GM21576 (cell line): Measurements from ENCODE around the gene FASN.
"Not testable (repeated sequence)": the region's sequence is repeated elsewhere in the genome, so short reads cannot be mapped to it uniquely, and the experiment has no call there.

Source experiments
- ATAC-seq: cut with Tn5 transposase; IDR thresholded peaks from one replicate; pipeline ENCODE4 v1.9.1; 2021; ENCODE audit warnings: mild to moderate bottlenecking, moderate library complexity; ENCODE audit not compliant: unreplicated experiment

Gene FASN

DNA sequence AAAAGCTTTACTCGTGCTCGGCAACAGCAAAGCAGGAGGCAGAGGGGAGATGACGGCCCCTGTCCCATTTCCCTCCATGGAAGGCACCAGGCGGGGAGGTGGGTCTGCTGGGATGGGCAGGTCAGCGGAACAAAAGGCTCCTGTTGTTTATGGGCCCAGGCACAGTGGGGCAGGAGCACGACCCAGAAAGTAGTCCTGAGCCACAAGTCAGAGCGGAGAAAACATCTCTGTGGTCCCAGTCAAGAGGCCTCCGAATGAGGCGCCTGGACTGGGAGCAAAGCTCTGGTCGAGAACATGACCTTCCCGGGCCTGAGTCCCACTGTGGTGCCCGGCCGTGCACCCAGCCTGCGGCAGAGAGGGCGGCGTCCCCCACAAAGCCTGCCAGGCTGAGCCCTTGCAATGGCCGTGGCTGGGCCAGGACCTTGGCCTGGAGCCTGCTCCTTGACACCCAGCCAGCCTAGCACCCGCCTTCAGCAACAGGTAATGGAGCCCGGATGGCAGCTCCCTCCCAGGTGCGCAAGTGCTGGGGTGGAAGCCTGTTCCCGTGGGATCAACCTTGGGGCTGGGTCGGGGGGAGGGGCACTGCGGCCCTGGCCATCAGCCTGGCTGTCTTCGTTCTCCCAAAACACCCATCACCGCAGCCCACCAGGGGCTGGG, 50.0 kb downstream of the FASN start:
- no peak for ATAC-seq

DNA sequence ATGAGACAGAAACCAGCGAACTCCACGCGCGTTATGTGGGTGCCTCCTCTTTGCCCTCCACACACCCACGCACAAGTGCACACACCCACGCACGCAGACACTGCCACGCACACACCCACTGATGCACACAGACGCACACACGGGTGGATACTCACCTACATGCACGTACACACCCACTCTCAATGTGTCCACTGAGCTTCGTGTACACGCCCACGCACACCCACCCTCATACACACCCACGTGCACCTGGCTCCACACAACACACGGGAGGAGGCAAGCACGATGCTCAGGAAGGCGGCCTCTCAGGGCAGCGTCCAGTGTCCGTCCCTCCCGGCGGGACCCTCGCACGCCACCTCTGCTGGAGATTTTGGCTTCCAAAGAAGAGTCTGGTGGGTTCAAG, 50.7 kb downstream of the FASN start:
- ATAC-seq: no peak

DNA sequence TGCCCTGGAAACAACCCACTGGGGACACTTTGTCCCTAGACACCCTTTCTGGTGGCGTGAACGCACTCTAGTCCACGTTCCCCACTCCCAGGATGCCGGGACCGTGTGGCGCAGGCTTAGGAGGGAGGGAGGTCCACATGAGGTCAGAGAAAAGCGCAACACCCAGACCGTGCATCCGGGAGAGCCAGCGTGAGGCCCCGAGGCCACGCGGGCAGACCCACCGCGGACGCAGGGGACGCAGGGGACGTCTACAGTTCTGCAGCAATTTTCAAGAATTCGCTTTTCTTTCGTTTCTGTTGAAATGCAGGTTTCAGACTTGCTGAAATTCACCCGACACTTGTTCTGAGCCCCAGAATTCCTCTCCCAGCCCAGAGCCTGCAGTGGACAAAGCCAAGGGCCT, 51.1 kb downstream of the FASN start:
- ATAC-seq: no peak

DNA sequence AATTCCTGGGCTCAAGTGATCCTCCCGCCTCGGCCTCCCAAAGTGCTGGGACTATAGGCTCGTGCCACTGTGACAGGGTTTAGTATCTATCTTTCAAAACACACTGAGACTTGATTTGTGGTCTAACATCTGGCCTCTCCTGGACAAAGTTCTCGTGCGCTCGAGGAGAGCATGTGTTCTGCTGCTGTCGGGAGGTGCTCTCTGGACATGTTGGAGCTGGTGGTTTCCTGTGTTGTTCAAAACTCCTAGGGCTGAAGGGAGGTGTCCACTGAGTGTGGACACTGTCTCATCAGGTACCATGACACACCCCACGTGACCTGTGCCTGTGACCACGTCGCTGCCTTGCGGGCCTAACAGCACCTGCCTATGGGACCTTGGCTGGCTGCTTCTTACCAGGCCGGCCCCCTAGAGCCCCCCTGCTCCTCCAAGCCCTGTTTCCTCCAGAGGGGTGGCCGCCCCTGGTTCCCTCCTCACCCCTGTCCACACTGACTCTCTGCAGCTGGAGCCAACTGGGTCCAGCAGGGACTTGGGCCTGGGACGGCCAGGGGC, 52.0 kb downstream of the FASN start:
- ATAC-seq: no peak

DNA sequence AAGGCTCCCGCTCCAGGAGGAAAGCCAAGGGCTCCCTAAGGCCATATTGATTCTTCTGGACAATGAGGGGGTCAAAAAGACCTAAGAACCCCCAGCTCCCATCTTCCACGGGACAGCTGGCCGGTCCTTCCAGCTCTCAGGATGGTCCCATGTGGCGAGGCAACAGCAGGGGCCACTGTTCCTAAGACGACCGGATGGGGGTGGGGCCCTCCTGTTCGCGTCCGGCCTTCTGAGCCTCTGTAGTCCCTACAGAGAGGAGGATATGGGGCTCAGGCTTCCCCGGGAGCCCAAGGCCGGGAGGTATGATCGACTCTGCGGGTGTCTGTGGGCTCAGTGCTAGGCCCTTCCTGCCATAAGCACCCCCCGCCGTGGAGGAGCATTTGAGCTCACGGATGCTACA, 54.5 kb downstream of the FASN start:
- ATAC-seq: no peak

DNA sequence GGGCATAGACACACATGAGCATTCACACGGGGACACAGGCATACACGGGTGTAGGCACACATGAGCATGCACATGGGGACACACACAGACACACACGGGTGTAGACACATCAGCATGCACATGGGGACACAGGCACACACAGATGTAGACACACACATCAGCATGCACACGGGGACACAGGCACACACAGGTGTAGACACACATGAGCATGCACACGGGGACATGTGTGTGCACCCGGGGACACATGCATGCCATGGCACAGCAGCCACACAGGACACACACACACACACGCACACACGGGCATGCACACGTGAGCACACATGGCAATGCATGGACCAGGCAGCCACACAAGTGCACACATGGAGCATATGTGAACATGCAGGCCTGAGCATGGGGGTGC, 55.4 kb downstream of the FASN start:
- no peak for ATAC-seq

DNA sequence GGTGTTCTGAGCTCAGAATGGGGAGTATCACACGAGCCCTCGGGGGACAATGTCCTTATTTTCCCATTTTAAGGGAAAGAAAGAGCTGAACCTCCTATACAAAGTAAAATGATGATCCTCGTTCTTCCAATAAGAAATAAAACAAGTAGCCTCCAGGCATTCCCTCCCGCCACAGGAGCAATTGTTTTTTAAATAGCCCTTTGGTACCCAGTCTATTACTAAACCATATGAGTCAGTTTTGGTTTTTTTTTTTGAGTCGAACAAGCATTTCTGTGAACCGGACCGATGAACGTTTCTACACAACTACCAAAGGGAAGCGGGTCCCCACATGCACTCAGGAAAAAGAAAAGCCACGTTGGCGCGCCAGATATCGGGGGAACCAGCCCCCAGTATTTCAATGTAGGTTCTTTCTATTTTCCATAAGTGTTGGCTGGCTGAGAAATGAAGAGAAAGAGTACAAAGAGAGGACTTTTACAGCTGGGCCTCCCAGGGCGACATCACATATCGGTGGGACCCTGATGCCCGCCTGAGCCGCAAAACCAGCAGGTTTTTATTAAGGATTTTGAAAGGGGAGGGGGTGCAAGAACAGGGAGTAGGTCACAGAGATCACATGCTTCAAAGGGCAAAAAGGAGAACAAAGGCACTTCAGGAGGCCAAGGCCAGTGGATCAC, 56.8 kb downstream of the FASN start:
- ATAC-seq: no peak

DNA sequence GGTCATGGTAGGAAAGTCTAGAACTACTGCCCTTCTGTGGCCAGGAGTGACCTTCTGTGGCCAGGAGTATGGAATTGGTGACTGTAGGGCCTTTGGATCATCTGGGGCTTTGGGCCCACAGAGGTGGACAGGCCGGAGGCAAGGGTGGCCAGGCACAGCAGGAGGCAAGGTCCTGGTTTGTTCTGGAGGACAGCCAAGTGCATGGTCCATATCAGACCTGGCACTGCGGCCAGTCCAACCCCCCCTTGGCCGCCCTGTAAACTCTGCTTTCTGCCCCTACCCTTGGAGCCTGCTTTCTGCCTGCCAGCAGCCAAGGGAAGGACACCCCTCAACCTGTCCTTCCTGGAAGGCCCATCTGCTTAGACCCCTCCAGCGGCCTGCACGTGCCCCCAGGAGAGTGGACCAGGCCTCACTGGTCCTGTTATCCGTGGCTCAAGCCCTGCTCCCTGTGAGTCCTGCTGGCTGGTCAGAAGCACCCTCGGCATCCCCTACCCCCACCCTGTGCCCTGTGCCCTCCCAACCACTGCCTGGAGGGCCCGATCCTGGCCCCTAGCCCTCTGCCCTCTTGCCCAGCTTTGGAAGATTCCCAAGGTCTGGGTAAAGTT, 58.2 kb downstream of the FASN start:
- ATAC-seq: no peak

DNA sequence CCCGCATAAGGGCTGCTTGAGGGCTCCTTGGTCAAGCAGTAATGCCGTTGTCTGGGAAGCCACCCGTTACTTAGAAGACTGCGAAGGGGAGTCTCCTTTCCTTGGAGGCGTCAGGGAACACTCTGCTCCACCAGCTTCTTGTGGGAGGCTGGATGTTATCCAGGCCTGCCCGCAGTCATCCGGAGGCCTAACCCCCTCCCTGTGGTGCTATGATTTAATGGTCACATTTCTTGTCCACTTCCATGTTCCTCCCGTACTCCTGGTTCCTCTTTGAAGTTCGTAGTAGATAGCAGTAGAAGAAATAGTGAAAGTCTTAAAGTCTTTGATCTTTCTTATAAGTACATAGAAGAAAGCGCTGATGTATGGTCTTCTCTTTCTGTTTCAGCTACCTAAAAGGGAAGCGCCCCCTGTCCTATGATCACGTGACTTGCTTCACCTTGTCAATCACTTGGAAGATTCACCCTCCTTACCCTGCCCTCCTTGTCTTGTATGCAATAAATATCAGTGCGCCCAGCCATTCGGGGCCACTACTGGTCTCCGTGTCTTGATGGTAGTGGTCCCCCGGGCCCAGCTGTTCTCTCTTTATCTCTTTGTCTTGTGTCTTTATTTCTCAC, 59.1 kb downstream of the FASN start:
- ATAC-seq: not testable (repeated sequence)

DNA sequence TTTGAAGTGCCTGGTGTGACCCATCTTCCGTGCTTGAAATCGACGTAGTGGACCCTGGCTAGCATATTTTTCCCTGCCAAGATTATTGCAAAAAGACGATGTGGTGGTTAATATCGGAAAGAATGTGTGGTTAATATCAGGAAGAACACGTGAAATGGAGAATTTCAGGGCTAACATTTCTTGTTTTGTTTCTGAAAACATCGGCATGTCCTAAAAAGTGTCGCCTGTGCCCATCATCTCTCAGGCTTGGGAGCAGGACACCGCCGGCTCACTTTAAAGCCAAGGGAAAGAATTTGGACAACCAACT, 60.2 kb downstream of the FASN start:
- ATAC-seq: no peak

DNA sequence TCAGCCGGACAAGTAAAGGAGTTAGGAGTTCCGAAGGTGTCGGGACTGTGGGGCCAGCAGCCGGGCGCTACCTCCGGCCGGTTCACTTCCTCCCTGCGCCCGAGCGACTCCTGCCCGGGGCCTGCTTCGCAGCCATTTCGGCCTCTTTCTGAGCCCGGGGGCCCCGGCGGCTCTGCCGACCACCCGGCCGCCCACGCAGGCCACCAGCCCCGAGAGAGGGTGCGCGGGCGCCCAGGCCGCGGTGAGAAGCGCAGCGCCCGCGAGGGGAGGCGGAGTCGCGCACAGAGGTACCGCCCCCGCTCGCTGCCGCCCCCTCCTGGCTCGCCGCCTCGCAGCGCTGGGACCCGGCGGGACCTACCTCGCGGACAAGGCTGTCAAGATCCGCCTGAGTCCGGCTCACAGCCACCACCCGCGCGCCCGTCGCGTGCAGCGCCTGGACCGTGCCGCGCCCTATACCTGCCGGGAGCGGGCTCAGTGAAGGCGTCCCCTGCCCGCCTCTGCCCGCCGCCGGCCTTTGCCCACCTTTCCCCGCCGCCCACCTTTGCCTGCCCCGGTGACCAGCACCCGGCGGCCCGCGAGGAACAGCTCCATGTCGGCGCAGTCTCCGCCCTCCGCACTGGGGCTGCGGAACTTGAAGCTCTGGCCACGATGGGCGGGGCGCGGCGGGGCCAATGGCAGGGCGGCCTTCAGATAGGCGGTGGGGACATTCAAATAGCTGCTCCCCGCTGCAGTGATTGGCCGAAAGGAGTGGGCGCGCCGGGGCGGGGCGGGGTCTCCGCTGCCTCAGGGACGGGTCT, 60.7 kb downstream of the FASN start, which contains the start of gene DCXR:
Gene DCXR (minus strand): TSS at position 606 of the 797 bp plus-strand sequence. CDS start 15 bp downstream, at position 591.
- ATAC-seq: peak; percentile 87

DNA sequence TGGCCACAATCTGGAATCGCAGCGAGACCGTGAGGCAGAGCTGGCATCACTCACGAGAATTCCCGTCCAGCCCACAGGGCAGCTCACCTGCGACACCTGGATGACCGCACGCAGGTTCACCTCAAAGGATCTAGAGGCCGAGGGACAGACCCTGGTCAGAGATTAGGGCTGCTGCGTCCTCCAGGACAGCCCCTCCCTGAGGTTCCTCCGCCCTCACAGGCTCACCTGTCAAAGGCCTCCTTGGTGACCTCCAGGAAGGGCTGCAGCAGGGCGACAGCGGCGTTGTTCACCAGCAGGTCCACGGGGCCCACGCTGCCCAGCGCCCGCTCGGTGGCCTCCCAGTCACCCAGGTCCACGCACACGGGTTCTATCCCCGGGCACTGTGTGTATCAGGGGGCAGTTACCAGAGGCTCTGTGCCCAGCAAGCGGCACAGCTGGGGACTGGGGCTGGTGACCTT, 61.4 kb downstream of the FASN start:
- no peak for ATAC-seq

DNA sequence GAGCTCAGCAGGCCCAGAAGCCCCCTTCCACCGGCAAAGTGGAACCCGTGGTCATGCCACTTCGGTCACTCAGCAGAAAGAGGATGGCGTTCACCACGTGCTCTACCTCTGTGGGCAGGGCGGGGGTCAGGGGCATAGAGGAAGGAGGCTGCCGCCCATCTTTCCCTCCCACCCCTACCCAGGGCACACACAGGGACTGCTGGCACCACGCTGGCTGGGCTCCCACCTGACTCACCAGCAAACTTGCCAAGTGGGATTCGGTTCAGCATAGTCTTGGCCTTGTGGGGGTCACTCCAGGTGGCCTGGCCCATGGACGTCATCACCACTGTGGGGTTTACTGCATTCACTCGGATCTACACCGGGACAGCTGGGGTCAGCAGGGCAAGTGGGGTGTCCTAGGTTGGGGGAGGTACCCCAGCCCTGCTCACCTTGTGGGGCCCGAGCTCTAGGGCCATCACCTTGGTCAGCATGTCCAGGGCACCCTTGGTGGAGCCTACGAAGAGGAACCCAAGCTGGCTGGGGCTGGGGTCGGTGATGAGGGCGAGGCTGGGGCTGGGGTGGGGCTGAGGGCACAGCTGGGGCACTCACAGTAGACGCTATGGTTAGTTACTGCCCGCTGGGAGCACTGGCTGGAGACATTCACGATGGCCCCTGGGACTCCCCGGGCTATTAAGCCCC, 61.9 kb downstream of the FASN start:
- ATAC-seq: no peak

DNA sequence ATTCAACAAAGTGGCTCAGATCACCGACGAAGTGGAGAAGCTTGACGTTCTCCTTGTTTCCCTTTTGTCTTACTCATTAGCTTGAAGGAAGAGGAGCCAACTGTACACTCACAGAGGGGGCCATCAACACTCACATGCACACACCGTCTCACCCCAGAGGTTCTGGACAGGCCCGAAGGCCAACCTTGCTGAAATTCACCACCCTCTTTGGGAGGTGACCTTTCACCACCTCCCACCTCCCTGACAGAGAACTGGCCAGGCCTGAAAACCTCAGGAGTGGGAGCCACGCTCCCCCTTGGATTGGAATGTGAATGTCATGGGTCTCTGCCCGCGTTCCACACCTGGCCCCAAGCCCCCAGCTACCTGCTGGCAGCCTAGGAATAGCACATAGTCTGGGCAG, 62.5 kb downstream of the FASN start:
- no peak for ATAC-seq

DNA sequence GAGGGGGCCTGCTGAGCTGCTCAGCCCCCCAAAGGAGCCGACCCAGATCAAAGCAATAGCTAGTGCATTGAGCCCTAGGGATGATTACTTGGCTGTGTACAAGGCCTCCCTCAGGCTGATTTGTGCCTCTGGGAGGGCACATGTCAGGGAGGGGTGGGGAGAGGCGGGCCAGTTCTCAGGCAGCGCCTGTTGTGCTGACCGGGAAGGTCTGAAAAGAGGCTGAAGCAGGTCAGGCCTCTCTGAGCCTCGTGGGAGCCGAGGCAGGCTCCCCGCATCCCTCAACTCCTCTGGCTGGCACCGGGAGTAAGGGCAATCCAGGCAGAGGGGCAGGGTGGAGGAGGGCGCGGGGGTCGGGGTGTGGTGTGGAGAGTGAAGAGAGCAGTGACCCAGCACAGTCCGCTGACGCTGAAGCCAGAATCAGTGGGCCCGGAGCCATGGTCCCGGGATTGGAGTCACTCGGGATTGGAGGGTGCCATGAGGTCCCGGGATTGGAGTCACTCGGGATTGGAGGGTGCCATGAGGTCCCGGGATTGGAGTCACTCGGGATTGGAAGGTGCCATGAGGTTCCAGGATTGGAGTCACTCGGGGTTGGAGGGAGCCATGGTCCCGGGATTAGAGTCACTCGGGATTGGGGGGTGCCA, 63.5 kb downstream of the FASN start:
- no peak for ATAC-seq

DNA sequence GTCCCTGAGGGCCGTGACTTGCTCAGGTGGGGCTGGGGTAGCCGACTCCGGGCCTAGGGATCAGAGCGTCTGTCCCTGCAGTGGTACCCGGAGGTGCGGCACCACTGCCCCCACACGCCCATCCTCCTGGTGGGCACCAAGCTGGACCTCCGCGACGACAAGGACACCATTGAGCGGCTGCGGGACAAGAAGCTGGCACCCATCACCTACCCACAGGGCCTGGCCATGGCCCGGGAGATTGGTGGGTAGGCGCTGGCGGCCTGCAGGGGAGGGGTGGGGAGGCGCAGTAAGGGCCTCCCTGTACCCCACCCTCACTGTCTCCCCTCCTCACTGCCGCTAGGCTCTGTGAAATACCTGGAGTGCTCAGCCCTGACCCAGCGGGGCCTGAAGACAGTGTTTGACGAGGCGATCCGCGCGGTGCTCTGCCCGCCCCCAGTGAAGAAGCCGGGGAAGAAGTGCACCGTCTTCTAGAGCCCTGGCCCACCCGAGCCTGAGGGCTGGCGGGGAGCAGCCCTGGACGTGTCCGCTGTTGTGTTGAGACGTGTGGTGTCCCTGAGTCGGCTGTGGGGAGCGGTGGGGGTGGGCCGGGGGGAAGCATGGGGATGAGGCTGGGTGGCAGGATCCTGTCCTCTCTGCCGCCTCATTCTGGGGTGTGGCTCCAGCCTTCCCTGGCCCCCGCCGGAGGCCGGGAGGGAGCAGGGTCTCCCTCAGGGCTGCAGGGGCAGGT, 64.5 kb downstream of the FASN start:
- ATAC-seq: no peak

DNA sequence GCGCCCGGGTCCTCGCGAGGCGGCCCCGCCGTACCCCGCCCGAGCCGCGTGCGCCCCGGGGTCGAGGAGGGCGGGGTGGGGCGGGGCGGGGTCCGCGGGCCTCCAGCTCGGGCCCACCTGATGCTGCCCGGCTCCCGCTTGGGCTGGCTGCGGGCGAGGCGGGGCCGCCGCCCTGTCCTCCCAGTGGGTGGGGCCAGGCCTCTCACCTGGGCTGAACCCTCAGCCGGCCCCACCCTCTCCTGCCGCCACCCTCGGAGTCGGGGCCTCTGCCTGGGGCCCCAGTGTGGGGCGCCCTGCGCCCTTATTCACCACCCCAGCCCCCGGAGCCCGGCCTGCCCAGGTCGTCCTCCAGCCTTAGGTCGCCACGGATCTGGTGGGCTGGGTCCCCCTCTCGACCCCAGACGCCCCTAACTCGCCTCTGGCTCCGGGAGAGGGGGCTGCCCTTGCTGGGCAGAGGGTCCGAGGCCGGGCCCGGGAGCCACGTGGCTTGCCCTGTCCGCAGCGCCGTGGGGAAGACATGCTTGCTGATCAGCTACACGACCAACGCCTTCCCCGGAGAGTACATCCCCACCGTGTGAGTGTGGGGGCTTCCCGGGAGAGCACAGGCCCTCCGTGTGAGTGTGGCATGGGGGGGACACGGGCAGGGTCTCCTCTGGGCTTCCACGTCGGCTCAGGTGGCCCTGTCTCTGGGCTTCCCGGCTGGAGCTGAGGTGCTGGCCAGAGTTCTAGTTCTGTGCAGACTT, 66.0 kb downstream of the FASN start:
- ATAC-seq: no peak

DNA sequence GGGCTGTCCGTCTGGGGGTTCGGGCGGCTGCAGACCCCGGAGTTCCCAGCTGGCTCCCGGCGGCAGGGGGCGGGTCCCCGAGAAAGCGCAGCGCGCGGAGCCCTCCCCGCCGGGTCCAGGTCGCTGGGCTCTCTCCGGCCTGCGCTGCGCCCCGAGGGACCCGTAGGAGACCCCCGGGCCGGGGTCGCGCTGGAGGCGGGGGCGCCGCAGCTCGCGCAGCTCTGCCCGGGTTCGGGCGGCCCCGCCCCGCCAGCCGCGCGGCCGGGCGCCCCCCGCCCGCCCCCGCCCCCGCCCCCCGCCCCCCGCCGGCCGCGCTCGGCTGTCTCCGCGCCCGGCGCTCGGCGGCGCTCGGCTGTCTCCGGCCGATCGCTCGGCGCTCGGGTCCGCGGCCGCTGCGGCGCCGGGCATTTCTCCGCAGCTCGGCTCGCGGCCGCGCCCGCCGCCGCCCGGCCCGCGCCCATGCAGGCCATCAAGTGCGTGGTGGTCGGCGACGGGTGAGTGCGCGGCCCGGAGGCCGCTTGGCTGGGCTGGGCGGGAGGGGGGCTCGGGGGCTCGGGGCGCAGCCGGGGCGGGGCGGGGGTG, 66.6 kb downstream of the FASN start, which contains the start of gene RAC3:
Gene RAC3 (plus strand): TSS at position 376 of the 582 bp plus-strand sequence. CDS start 84 bp downstream, at position 460.
- no peak for ATAC-seq
